Neural crest cell (in vitro differentiated cells): Measurements from ENCODE around the gene COL8A1. TPM values are rescaled to one million over a fixed set of nuclear protein-coding genes. Genes with fewer than 3 reads are reported as not detected.

Experiments
- DNase-seq: peaks from one replicate; pipeline ENCODE4 v3.0.0; 2021; ENCODE audit warnings: low read depth, mixed read lengths, low spot score
- H3K27ac Mint-ChIP-seq: one replicate; pipeline ENCODE4 v1.8.0; 2021; ENCODE audit warnings: mild to moderate bottlenecking, mixed read lengths; ENCODE audit not compliant: unreplicated experiment
- H3K27me3 Mint-ChIP-seq: 2 replicates; pipeline ENCODE4 v1.8.0; 2021; ENCODE audit warnings: low read depth, mild to moderate bottlenecking, mixed read lengths
- H3K36me3 Mint-ChIP-seq: 2 replicates; pipeline ENCODE4 v1.8.0; 2021; ENCODE audit warnings: low read depth, mild to moderate bottlenecking, mixed read lengths
- H3K4me1 Mint-ChIP-seq: 2 replicates; pipeline ENCODE4 v1.8.0; 2021; ENCODE audit warnings: mixed read lengths
- H3K4me3 Mint-ChIP-seq: one replicate; pipeline ENCODE4 v1.8.0; 2021; ENCODE audit warnings: mild to moderate bottlenecking, mixed read lengths
- H3K9me3 Mint-ChIP-seq: 2 replicates; pipeline ENCODE4 v1.8.0; 2021; ENCODE audit warnings: mixed read lengths
- total RNA-seq: library from RNA; stranded (reverse); gene quantifications from 2 replicates; pipeline ENCODE4 v1.2.1, GENCODE V29; 2021
- TF ChIP-seq, protein P1 (sequence below): fragments of 200-600 bp; sonication (generic); conservative IDR thresholded peaks from 2 replicates; pipeline ENCODE4 v1.5.0; 2021; ENCODE audit warnings: antibody characterized with exemption, mild to moderate bottlenecking

Gene COL8A1
- total RNA-seq, 1 donor from 2014 or later = 0.28 TPM

- DNase-seq = no peak
- no peak overlapping the region for H3K4me3 Mint-ChIP-seq
- TF ChIP-seq, protein P1, sequence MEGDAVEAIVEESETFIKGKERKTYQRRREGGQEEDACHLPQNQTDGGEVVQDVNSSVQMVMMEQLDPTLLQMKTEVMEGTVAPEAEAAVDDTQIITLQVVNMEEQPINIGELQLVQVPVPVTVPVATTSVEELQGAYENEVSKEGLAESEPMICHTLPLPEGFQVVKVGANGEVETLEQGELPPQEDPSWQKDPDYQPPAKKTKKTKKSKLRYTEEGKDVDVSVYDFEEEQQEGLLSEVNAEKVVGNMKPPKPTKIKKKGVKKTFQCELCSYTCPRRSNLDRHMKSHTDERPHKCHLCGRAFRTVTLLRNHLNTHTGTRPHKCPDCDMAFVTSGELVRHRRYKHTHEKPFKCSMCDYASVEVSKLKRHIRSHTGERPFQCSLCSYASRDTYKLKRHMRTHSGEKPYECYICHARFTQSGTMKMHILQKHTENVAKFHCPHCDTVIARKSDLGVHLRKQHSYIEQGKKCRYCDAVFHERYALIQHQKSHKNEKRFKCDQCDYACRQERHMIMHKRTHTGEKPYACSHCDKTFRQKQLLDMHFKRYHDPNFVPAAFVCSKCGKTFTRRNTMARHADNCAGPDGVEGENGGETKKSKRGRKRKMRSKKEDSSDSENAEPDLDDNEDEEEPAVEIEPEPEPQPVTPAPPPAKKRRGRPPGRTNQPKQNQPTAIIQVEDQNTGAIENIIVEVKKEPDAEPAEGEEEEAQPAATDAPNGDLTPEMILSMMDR = no peak
- no peaks in the 10 kb centered on the region for H3K9me3 Mint-ChIP-seq
- H3K27me3 Mint-ChIP-seq = no peaks in the 10 kb centered on the region
- H3K27ac Mint-ChIP-seq = no peak overlapping the region
- H3K36me3 Mint-ChIP-seq = no peaks in the 10 kb centered on the region
- peaks cover 33% of the 10 kb centered on the region for H3K4me1 Mint-ChIP-seq
Measured at GRCh38 chr3:99651531-99651930, 13.1 kb downstream of the COL8A1 start.

GRCh38 chr3:99656624-99657023, 18.2 kb downstream of the COL8A1 start:
- TF ChIP-seq, protein P1 = no peak
- no peak for DNase-seq
- H3K4me1 Mint-ChIP-seq = peaks cover 37% of the 10 kb centered on the region
- H3K27ac Mint-ChIP-seq = peak overlapping the region; percentile 85
- peaks cover 3% of the 10 kb centered on the region for H3K9me3 Mint-ChIP-seq
- H3K4me3 Mint-ChIP-seq = no peak overlapping the region
- no peaks in the 10 kb centered on the region for H3K27me3 Mint-ChIP-seq
- no peaks in the 10 kb centered on the region for H3K36me3 Mint-ChIP-seq

DNA sequence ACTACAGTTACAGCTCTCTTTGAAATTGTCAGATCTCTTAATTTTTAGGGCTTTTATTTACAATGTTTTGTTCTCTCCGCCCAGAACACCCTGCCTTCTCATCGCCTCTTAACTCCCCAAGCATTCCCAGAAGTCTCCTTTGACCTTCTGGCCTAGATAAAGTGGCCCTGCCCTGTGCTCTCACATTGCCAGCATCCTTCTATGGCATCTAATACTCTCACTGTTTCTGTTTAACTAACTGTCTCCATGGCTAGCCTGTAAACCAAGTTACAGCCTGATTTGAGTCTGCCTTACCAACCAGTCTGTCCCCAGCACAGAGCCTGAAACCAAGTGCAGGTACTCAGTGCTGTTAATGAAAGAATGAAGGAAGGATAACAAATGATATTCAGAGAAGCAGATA, 19.9 kb downstream of the COL8A1 start:
- Mint-ChIP-seq H3K27ac (no peak overlapping the region), H3K36me3 (no peaks in the 10 kb centered on the region), H3K4me3 (no peak overlapping the region), H3K27me3 (no peaks in the 10 kb centered on the region), H3K9me3 (peaks cover 3% of the 10 kb centered on the region), H3K4me1 (peaks cover 34% of the 10 kb centered on the region)
- TF ChIP-seq, protein P1 = no peak
- DNase-seq = no peak

DNA sequence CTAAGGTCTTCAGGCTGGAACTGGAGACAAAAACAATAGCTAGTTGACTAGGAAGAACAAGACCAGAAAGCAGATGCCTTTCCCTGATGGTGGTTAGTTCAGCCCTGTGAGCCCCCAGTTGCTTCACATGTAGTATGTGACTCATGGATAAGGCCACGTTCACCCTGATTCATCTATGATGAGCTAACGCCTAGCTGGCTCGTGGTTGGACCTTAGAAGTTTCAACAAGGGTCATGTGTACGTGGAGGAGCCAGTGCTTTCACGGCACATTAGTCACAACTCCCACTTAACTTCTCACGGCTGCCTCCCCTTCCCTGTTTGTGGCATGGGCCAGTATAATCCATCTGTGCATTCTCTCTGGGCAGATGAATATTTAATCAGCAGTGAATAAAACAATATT, 20.6 kb downstream of the COL8A1 start:
- Mint-ChIP-seq H3K27ac (no peak overlapping the region), H3K27me3 (no peaks in the 10 kb centered on the region), H3K9me3 (peaks cover 3% of the 10 kb centered on the region), H3K4me3 (no peak overlapping the region), H3K36me3 (no peaks in the 10 kb centered on the region), H3K4me1 (peaks cover 39% of the 10 kb centered on the region)
- no peak for DNase-seq
- TF ChIP-seq, protein P1 = no peak

GRCh38 chr3:99659951-99660350, 21.6 kb downstream of the COL8A1 start:
- Mint-ChIP-seq H3K36me3 (no peaks in the 10 kb centered on the region), H3K27ac (no peak overlapping the region), H3K9me3 (peaks cover 3% of the 10 kb centered on the region), H3K4me3 (no peak overlapping the region), H3K4me1 (peaks cover 47% of the 10 kb centered on the region), H3K27me3 (no peaks in the 10 kb centered on the region)
- TF ChIP-seq, protein P1 = no peak
- DNase-seq = no peak
